Measurements from ENCODE around the gene GRPEL1. TPM values are rescaled to one million over a fixed set of nuclear protein-coding genes. Genes with fewer than 3 reads are reported as not detected.

Gene GRPEL1
- total RNA-seq, 1 experiment from 2014 or later, result 74.5 TPM

DNA sequence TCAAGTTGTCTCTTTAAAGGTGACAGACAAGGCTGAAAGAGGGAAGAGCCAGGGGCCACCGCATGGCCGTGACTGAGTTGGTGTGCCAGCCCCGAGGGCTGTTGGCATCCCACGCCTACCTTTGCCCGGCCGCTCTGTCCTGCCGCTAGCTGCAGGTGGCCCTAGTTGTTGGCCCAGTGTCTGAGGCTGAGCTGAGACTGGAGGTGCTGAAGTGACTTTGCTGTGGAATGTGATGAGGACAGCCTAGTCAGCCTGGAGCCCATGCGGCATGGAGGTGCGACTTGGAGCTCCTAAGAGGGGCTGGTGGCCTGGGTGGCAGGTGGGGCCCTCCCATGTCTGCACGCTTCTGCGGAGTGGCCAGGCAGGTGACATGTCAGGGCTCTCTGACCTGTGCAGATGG, 18.1 kb downstream of the GRPEL1 start:
- no peaks in the 10 kb centered on the region for H3K9me3 ChIP-seq (ENCODE audit: low read length)
- H3K4me1 ChIP-seq (ENCODE audit: insufficient read depth, low read length), result peaks cover 19% of the 10 kb centered on the region
- intact Hi-C loops (cut with micrococcal nuclease), result no loop called here
- H2AFZ ChIP-seq (ENCODE audit: low read length), result no peak overlapping the region
- H3F3A ChIP-seq (ENCODE audit: low read length, unreplicated experiment), result no peaks in the 10 kb centered on the region
- POLR2A ChIA-PET (ENCODE audit: unreplicated experiment), result no interaction called here
- H3K79me2 ChIP-seq (ENCODE audit: low read length), result peaks cover 81% of the 10 kb centered on the region
- H3K36me3 ChIP-seq (ENCODE audit: low read depth, low read length), result peaks cover 3% of the 10 kb centered on the region; the same call in 1 of the 2 replicates
- no peaks in the 10 kb centered on the region for H3K27me3 ChIP-seq (ENCODE audit: low read length)
- CTCF ChIA-PET, result no interaction called here
- H3K27ac ChIP-seq (ENCODE audit: low read length), result no peak overlapping the region
- no peak overlapping the region for H3K9ac ChIP-seq (ENCODE audit: low read length)
- no peak overlapping the region for H3K4me3 ChIP-seq (ENCODE audit: low read length)
- TF ChIP-seq EZH2 (IDR thresholded peaks at IDR 0.05; ENCODE audit: low read length, unreplicated experiment) (no peak), EZH2phosphoT487 (IDR thresholded peaks at IDR 0.05; ENCODE audit: borderline replicate concordance, low read length) (no peak)
- TF ChIP-seq, protein P1, sequence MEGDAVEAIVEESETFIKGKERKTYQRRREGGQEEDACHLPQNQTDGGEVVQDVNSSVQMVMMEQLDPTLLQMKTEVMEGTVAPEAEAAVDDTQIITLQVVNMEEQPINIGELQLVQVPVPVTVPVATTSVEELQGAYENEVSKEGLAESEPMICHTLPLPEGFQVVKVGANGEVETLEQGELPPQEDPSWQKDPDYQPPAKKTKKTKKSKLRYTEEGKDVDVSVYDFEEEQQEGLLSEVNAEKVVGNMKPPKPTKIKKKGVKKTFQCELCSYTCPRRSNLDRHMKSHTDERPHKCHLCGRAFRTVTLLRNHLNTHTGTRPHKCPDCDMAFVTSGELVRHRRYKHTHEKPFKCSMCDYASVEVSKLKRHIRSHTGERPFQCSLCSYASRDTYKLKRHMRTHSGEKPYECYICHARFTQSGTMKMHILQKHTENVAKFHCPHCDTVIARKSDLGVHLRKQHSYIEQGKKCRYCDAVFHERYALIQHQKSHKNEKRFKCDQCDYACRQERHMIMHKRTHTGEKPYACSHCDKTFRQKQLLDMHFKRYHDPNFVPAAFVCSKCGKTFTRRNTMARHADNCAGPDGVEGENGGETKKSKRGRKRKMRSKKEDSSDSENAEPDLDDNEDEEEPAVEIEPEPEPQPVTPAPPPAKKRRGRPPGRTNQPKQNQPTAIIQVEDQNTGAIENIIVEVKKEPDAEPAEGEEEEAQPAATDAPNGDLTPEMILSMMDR (conservative IDR thresholded peaks at IDR 0.05; ENCODE audit: low read depth, low read length), result no peak
- H3K9me2 ChIP-seq (replicated peaks; ENCODE audit: low read length), result no peaks in the 10 kb centered on the region
- peaks cover 5% of the 10 kb centered on the region; the same call in 1 of the 2 replicates for H4K20me1 ChIP-seq (ENCODE audit: low read length)
- no peak overlapping the region for H3K4me2 ChIP-seq (ENCODE audit: low read length)
- DNase-seq (no peak), ATAC-seq (no peak)
- BruUV-seq (replicated peaks), result no TSS peak

GRCh38 chr4:7049295-7049694, 18.6 kb downstream of the GRPEL1 start:
- H3K4me1 ChIP-seq (ENCODE audit: insufficient read depth, low read length), result peaks cover 24% of the 10 kb centered on the region
- H3F3A ChIP-seq (ENCODE audit: low read length, unreplicated experiment), result no peaks in the 10 kb centered on the region
- CTCF ChIA-PET, result no interaction called here
- peaks cover 6% of the 10 kb centered on the region; the same call in 1 of the 2 replicates for H4K20me1 ChIP-seq (ENCODE audit: low read length)
- H3K9me2 ChIP-seq (replicated peaks; ENCODE audit: low read length), result no peaks in the 10 kb centered on the region
- POLR2A ChIA-PET (ENCODE audit: unreplicated experiment), result no interaction called here
- ATAC-seq (no peak), DNase-seq (no peak)
- peaks cover 86% of the 10 kb centered on the region for H3K79me2 ChIP-seq (ENCODE audit: low read length)
- H3K36me3 ChIP-seq (ENCODE audit: low read depth, low read length), result peaks cover 3% of the 10 kb centered on the region; the same call in 1 of the 2 replicates
- BruUV-seq (replicated peaks), result no TSS peak
- no peak overlapping the region for H3K27ac ChIP-seq (ENCODE audit: low read length)
- no peak overlapping the region for H3K4me3 ChIP-seq (ENCODE audit: low read length)
- TF ChIP-seq, protein P1 (conservative IDR thresholded peaks at IDR 0.05; ENCODE audit: low read depth, low read length), result no peak
- TF ChIP-seq EZH2 (IDR thresholded peaks at IDR 0.05; ENCODE audit: low read length, unreplicated experiment), result no peak
- no peak for TF ChIP-seq EZH2phosphoT487 (IDR thresholded peaks at IDR 0.05; ENCODE audit: borderline replicate concordance, low read length)
- no peak overlapping the region for H3K9ac ChIP-seq (ENCODE audit: low read length)
- H3K9me3 ChIP-seq (ENCODE audit: low read length), result no peaks in the 10 kb centered on the region
- no peak overlapping the region for H2AFZ ChIP-seq (ENCODE audit: low read length)
- no peak overlapping the region for H3K4me2 ChIP-seq (ENCODE audit: low read length)
- no peaks in the 10 kb centered on the region for H3K27me3 ChIP-seq (ENCODE audit: low read length)
- intact Hi-C loops (cut with micrococcal nuclease), result no loop called here

- H3K4me2 ChIP-seq (ENCODE audit: low read length), result no peak overlapping the region
- H3K79me2 ChIP-seq (ENCODE audit: low read length), result peaks cover 92% of the 10 kb centered on the region
- TF ChIP-seq, protein P1 (conservative IDR thresholded peaks at IDR 0.05; ENCODE audit: low read depth, low read length), result no peak
- TF ChIP-seq EZH2phosphoT487 (IDR thresholded peaks at IDR 0.05; ENCODE audit: borderline replicate concordance, low read length) (no peak), EZH2 (IDR thresholded peaks at IDR 0.05; ENCODE audit: low read length, unreplicated experiment) (no peak)
- H3K4me1 ChIP-seq (ENCODE audit: insufficient read depth, low read length), result peaks cover 24% of the 10 kb centered on the region
- no peak overlapping the region for H3K27ac ChIP-seq (ENCODE audit: low read length)
- H4K20me1 ChIP-seq (ENCODE audit: low read length), result peaks cover 6% of the 10 kb centered on the region; the same call in 1 of the 2 replicates
- H2AFZ ChIP-seq (ENCODE audit: low read length), result no peak overlapping the region
- H3K9me2 ChIP-seq (replicated peaks; ENCODE audit: low read length), result no peaks in the 10 kb centered on the region
- no peak overlapping the region for H3K4me3 ChIP-seq (ENCODE audit: low read length)
- H3K27me3 ChIP-seq (ENCODE audit: low read length), result no peaks in the 10 kb centered on the region
- POLR2A ChIA-PET (ENCODE audit: unreplicated experiment), result no interaction called here
- CTCF ChIA-PET, result no interaction called here
- DNase-seq, result no peak
- H3F3A ChIP-seq (ENCODE audit: low read length, unreplicated experiment), result no peaks in the 10 kb centered on the region
- H3K36me3 ChIP-seq (ENCODE audit: low read depth, low read length), result no peaks in the 10 kb centered on the region
- intact Hi-C loops (cut with micrococcal nuclease), result no loop called here
- H3K9me3 ChIP-seq (ENCODE audit: low read length), result no peaks in the 10 kb centered on the region
- no peak for ATAC-seq
- H3K9ac ChIP-seq (ENCODE audit: low read length), result no peak overlapping the region
- BruUV-seq (replicated peaks), result no TSS peak
These were observed 19.2 kb downstream of the GRPEL1 start for GRCh38 chr4:7048642-7049041.
